Uterus (tissue), 4 donors: ENCODE results near the gene COA8. TPM values are rescaled to one million over a fixed set of nuclear protein-coding genes. Genes with fewer than 3 reads are reported as not detected.

Source experiments
- DNase-seq, 2 donors: peaks; one replicate each; pipeline ENCODE4 v3.0.0-alpha.2; 2019 to 2020
- H3K27ac ChIP-seq, 2 donors: fragments of 200-600 bp; sonication (generic); 1 replicate in 1 of 2; 2 replicates in 1 of 2; pipeline ENCODE4 v1.5.1; 2016 to 2018
- H3K27me3 ChIP-seq, 2 donors: fragments of 200-600 bp; sonication (generic); one replicate each; pipeline ENCODE4 v1.5.1; 2018 to 2019; ENCODE audit warnings: control low read depth in 1 of 2
- H3K36me3 ChIP-seq, 2 donors: fragments of 200-600 bp; sonication (generic); one replicate each; pipeline ENCODE4 v1.5.1; 2019; ENCODE audit warnings: control low read depth in 1 of 2
- H3K4me1 ChIP-seq, 2 donors: fragments of 200-600 bp; sonication (generic); one replicate each; pipeline ENCODE4 v1.5.1; 2018 to 2019; ENCODE audit warnings: control low read depth in 1 of 2
- H3K4me3 ChIP-seq, 2 donors: fragments of 200-600 bp; sonication (generic); 1 replicate in 1 of 2; 2 replicates in 1 of 2; pipeline ENCODE4 v1.5.1; 2018 to 2019; ENCODE audit warnings: mild to moderate bottlenecking in 1 of 2
- H3K9me3 ChIP-seq, 2 donors: fragments of 200-600 bp; sonication (generic); one replicate each; pipeline ENCODE4 v1.5.1; 2019; ENCODE audit warnings: control low read depth in 1 of 2
- CTCF ChIP-seq, 4 experiments: fragments of 200-600 bp in 2 of 4; fragments of 450-650 bp in 2 of 4; sonication (generic) in 2 of 4; IDR thresholded peaks; one replicate each; pipeline ENCODE4 v1.5.1; 2016 to 2019; ENCODE audit warnings: antibody characterized with exemption in 4 of 4, mild to moderate bottlenecking in 2 of 4, moderate library complexity in 1 of 4
- POLR2A ChIP-seq, 2 donors: fragments of 450-650 bp; IDR thresholded peaks; one replicate each; pipeline ENCODE4 v1.6.1; 2016; ENCODE audit warnings: antibody characterized with exemption in 2 of 2, mild to moderate bottlenecking in 1 of 2, moderate library complexity in 1 of 2
- intact Hi-C: fragments of 100-400 bp; cut with DNase I; formaldehyde crosslinking; loops from one replicate; pipeline ENCODE4 v1.15.1; 2023; ENCODE audit warnings: low total_unique reads
- total RNA-seq, 4 donors: library from RNA; depleted of rRNA in 3 of 4; stranded (reverse); fragments of >200 nt in 3 of 4; gene quantifications; one replicate each; pipeline versions ENCODE4 v1.1.0 to v1.2.4, GENCODE V29; 2014 to 2023
- donor health status: DM: yes; HTN: yes; CAD: no.

Gene COA8
- total RNA-seq, 4 donors from 2014 or later = 26.9 to 51.5 (median 31.6) TPM; not detected in 1

GRCh38 chr14:103537175-103537990, 25.4 kb upstream of the COA8 start:
- Histone ChIP-seq H3K4me1 (peaks cover 0 to 54% of the 10 kb centered on the region in 2 donors), H3K36me3 (no peaks in the 10 kb centered on the region), H3K9me3 (no peaks in the 10 kb centered on the region), H3K4me3 (no peak overlapping the region), H3K27ac (peak overlapping the region; percentile 6 to 90), H3K27me3 (no peaks in the 10 kb centered on the region)
- TF ChIP-seq POLR2A (IDR thresholded peaks at IDR 0.05) (no peak), CTCF (IDR thresholded peaks at IDR 0.05) (no peak)
- intact Hi-C loops = no loop called here
- DNase-seq = no peak

- H3K27ac ChIP-seq = peak overlapping the region; percentile 79 to 90
- DNase-seq = peak in 1 of 2 donors; percentile 61
- peaks cover 0 to 59% of the 10 kb centered on the region in 2 donors for H3K4me1 ChIP-seq
Measured at GRCh38 chr14:103538291-103539055, 24.3 kb upstream of the COA8 start.

GRCh38 chr14:103539056-103539825, 23.5 kb upstream of the COA8 start:
- Histone ChIP-seq H3K27ac (peak overlapping the region; percentile 79 to 90), H3K27me3 (no peaks in the 10 kb centered on the region), H3K9me3 (no peaks in the 10 kb centered on the region), H3K4me1 (peaks cover 7 to 65% of the 10 kb centered on the region in 2 donors), H3K4me3 (no peak overlapping the region), H3K36me3 (no peaks in the 10 kb centered on the region)
- TF ChIP-seq POLR2A (IDR thresholded peaks at IDR 0.05) = no peak
- TF ChIP-seq CTCF (IDR thresholded peaks at IDR 0.05) = no peak
- no peak for DNase-seq
- intact Hi-C loops = no loop called here

More at GRCh38 chr14:103538291-103539055, 24.3 kb upstream of the COA8 start:
- Histone ChIP-seq H3K36me3 (no peaks in the 10 kb centered on the region), H3K9me3 (no peaks in the 10 kb centered on the region), H3K4me3 (no peak overlapping the region), H3K27me3 (no peaks in the 10 kb centered on the region)
- intact Hi-C loops = no loop called here
- TF ChIP-seq CTCF (IDR thresholded peaks at IDR 0.05) = no peak
- no peak for TF ChIP-seq POLR2A (IDR thresholded peaks at IDR 0.05)

- TF ChIP-seq CTCF (IDR thresholded peaks at IDR 0.05) = no peak
- no peak for TF ChIP-seq POLR2A (IDR thresholded peaks at IDR 0.05)
- Histone ChIP-seq H3K27me3 (no peaks in the 10 kb centered on the region), H3K36me3 (no peaks in the 10 kb centered on the region), H3K4me1 (peaks cover 13 to 59% of the 10 kb centered on the region in 2 donors), H3K27ac (peak overlapping the region; percentile 66 to 90), H3K4me3 (no peak overlapping the region), H3K9me3 (no peaks in the 10 kb centered on the region)
- intact Hi-C loops = no loop called here
- DNase-seq = no peak
Measured at GRCh38 chr14:103540821-103541708, 21.7 kb upstream of the COA8 start.
